Kasumi-1 (cell line): ENCODE results near the gene IL10.
A peak's percentile ranks its signal among the peaks of the same experiment; 100 is the strongest.

Experiments
- DNase-seq, 2 experiments: peaks; one replicate each; lab custom pipeline; 2025; lab: John Stamatoyannopoulos, UW

IL10 gene

GRCh38 chr1:206772243-206772937, at the start of gene IL10:
TSS of gene IL10 (minus strand) at chr1:206772494. CDS start at chr1:206772435, 59 bp downstream.
- peak; percentile 10 to 30 for DNase-seq

DNA sequence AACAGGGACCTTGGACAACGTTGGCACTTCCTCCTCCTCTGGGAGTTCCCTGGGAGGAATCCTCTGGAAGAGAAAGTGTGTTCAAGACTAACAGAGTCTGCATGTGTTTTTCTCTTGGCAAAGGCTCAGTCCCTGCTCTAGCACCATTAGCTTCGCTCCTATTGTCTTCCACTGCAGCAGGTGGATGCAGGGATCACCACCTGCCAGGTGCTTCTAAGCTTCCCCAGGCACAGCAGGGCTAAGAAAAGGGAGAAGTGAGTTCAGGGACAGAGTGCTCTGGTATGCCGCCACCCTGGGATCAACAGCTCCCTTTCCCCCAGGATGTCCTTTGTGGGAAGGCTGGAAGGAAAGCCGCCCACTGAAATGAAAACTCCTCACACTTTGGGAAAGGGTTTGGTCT, 49.2 kb upstream of the IL10 start:
- DNase-seq = no peak

- DNase-seq = no peak
Measured at GRCh38 chr1:206816390-206817287, 44.3 kb upstream of the IL10 start.

- peak in 1 of 2 experiments; percentile 12 for DNase-seq
Measured at GRCh38 chr1:206814716-206815341, 42.5 kb upstream of the IL10 start.

DNA sequence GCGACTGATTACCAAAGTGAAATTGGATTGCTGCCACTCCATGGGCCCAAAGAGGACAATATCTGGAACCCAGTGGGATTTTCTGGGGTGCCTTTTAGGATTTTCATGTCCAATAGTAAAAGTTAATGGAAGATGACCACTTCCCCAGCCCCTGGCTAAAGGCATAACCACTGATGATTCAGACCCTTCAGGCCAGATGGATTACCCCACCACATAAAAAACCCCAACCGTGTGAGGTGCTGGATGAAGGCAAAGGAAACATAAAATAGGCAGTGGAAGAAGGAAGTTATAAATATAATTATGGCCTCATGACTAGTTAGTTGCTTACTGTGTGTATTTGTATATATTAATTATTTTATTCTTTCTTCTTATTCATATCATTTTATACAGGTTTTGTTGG, 40.2 kb upstream of the IL10 start:
- DNase-seq = no peak

DNA sequence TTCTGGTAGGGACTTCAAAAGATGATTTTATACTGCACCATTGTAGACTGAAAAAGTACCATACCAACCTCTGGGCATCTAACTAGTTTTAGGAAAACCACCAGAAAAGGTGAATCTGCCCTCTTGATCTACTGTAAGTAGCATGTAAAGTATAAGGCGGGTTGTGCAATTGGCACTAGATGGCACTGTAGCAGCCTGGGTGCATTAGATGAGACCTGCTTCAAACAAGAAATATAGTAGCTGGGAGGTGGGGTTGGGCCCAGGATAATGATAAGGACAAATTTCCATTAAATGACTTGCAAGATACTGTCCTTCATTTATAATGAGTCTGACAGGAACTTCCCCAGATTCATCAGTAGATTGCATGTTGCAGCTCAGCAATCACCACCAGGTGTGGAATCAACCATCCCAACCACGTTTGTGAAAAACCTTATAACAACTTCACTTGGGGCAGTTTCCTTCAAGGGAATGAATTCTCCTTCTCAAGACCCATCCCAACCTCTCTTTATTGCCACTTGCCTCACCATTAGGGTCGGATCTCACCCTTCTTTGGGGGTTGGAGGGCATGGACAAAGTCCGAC, 37.3 kb upstream of the IL10 start:
- DNase-seq = peak; percentile 28 to 39

GRCh38 chr1:206808615-206809014, 36.3 kb upstream of the IL10 start:
- DNase-seq = peak; percentile 35 to 57

- DNase-seq = no peak
Measured at GRCh38 chr1:206805357-206805756, 33.1 kb upstream of the IL10 start.

GRCh38 chr1:206804156-206804737, 32.0 kb upstream of the IL10 start:
- DNase-seq = no peak

- no peak for DNase-seq
Measured at GRCh38 chr1:206803221-206803730, 31.0 kb upstream of the IL10 start.

GRCh38 chr1:206802401-206802800, 30.1 kb upstream of the IL10 start:
- no peak for DNase-seq

DNA sequence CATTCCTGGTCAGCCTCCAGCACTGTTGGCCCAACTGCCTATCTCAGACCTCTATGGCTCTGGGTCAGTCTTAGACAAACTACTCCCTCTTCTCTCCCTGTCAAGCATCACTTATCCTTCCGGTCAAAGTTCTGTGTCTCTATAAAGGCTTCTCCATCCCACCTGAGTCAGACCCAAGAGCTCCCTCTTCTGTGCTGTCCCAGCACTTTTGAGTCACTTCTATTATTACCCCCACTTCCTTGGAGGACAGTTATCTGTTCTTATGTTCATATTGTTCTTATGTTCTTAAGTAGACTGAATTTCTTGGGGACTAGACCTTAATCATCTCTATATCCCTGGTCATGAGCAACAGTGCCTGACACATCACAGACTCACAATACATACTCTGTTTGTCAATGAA, 29.2 kb upstream of the IL10 start:
- DNase-seq = no peak

DNA sequence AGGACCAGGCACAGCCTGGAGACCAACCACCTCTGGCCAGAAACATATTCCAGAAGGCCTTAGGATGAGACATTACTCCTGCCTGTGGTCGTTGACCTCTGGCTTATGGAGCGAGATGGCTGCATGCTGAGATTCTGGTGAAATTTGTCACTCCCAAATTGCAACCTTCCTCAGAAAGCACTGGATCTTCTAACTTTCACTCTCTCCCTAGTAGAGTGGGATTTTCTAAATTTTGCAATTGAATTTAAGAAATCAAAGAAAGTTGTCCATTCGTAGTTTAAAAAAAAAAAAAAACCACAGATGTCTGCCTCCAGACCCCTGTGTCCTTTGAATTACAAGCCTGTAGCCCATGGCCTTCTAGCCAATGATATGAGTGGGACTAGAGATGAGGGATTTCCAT, 28.6 kb upstream of the IL10 start:
- DNase-seq = no peak

GRCh38 chr1:206800411-206800810, 28.1 kb upstream of the IL10 start:
- no peak for DNase-seq

DNA sequence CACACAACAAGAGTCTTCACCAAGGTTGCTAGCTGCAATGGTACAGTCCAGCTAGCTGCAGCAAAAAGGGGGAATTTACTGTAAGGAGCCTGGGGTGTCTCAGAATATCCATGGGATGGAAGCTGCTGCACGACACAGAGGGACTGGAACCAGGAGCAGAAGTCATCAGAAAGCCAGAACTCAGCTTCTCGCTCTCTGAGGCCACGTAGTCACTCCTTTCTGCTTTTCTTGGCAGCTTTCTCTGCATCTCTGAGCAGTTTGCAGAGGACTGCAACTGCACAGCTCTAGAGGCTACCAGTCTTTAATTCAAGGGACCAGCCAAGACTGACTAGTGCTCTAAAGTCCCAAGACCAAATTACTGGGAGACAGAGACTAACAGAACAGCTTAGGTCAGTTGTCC, 27.0 kb upstream of the IL10 start:
- no peak for DNase-seq

- no peak for DNase-seq
Measured at GRCh38 chr1:206798384-206798996, 26.2 kb upstream of the IL10 start.

GRCh38 chr1:206797534-206798383, 25.5 kb upstream of the IL10 start:
- DNase-seq = peak; percentile 35 to 53

DNA sequence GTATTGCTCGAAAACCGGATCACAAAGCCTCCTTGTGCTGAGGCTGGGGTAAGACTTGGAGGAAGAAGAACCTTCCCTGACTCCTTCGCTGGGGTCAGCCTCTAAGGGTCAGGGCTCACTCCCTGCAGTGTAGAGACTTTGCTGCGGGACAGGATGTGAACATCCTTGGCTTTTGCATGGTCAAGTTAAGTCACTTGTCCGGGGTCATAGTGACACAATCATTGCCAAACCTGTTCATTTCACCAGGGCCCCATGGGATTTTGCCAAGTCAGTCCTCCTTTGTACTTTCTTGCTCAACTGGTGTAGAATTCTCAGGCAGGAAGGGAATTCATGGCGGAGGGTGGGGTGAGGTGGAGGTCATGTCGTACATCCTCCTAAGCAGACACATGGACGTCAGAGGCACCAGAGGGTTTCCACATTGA, 24.7 kb upstream of the IL10 start:
- no peak for DNase-seq

DNA sequence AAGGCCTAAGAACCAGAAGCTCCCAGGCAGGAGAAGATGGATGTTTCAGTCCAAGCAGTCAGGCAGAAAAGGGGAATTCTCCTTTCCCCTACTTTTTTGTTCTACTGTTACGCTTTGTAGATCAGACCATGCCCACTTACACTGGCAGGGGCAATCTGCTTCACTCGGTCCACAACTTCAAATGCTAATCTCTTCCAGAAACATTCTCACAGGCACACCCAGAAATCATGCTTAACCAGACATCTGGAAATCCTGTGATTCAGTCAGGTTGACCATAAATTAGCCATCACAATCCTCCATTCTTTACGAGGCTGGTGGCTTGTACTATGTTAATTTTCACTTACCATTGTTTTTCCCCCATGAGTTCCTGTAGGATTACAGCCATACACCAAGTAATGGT, 23.8 kb upstream of the IL10 start:
- no peak for DNase-seq

GRCh38 chr1:206794294-206794908, 22.1 kb upstream of the IL10 start:
- DNase-seq = no peak
